ENCODE data around the gene NEDD9.

DNA sequence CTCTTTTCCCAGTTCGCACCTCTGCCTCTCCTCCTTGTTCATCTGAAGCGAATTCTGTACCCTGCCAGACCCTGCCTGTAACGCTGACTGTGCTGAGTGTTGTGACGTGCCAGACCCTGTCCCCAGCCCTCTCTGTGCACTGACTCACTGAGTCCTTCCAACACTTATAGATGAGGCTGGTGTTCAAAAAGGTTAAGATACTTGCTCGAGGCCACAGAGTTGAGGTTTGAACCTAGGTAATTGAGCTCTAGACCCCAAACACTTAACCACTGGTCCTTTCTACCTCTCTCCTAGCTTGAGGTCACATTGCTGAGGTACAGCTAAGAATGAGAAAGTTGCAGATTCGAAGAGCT lies 45.7 kb upstream of the NEDD9 start:
- TF ChIP-seq POLR2A (IDR thresholded peaks at IDR 0.05; ENCODE audit: low read depth, low read length) (no peak), TAF1 (IDR thresholded peaks at IDR 0.05; ENCODE audit: borderline replicate concordance, low read depth, low read length) (no peak)

Data from GM12892 (cell line).